Neuronal stem cell (in vitro differentiated cells): ENCODE results near the gene PPP4R2.

Experiments
- DNase-seq: peaks from one replicate; pipeline ENCODE4 v3.0.0-alpha.2; 2013; ENCODE audit warnings: low spot score
- H2AFZ ChIP-seq: one replicate; pipeline ENCODE4 v1.6.1; 2013; ENCODE audit warnings: mild to moderate bottlenecking, low read length, inconsistent platforms
- H2AK5ac ChIP-seq: 2 replicates; pipeline ENCODE4 v1.6.1; 2013; ENCODE audit warnings: low read depth, mild to moderate bottlenecking, inconsistent platforms, low read length, moderate library complexity, mixed read lengths
- H2BK120ac ChIP-seq: 2 replicates; pipeline ENCODE4 v1.6.1; 2013; ENCODE audit warnings: low read depth, mild to moderate bottlenecking, inconsistent platforms, low read length, moderate library complexity, mixed read lengths
- H2BK12ac ChIP-seq: one replicate; pipeline ENCODE4 v1.6.1; 2013; ENCODE audit warnings: low read length, inconsistent platforms
- H2BK15ac ChIP-seq: 2 replicates; pipeline ENCODE4 v1.6.1; 2013; ENCODE audit warnings: mild to moderate bottlenecking, low read length, inconsistent platforms, mixed read lengths
- H2BK5ac ChIP-seq: one replicate; pipeline ENCODE4 v1.6.1; 2013; ENCODE audit warnings: inconsistent platforms, mild to moderate bottlenecking, low read length, moderate library complexity
- H3K14ac ChIP-seq: one replicate; pipeline ENCODE4 v1.6.1; 2013; ENCODE audit warnings: low read length, inconsistent platforms
- H3K18ac ChIP-seq: 2 replicates; pipeline ENCODE4 v1.6.1; 2013; ENCODE audit warnings: low read length, inconsistent platforms
- H3K23ac ChIP-seq: 2 replicates; pipeline ENCODE4 v1.6.1; 2013; ENCODE audit warnings: low read depth, mild to moderate bottlenecking, mixed read lengths, low read length, inconsistent platforms; ENCODE audit not compliant: poor library complexity
- H3K27ac ChIP-seq: replicated peaks from 3 replicates; pipeline ENCODE4 v1.5.1; 2013; ENCODE audit warnings: low read length, inconsistent platforms
- H3K27me3 ChIP-seq, 3 experiments: 2 replicates each; pipeline ENCODE4 v1.6.1; 2013; ENCODE audit warnings: low read length in 3 of 3, mild to moderate bottlenecking in 2 of 3, inconsistent platforms in 1 of 3, low read depth in 1 of 3, mixed read lengths in 1 of 3, moderate library complexity in 1 of 3; ENCODE audit not compliant: control insufficient read depth in 3 of 3, insufficient read depth in 3 of 3
- H3K36me3 ChIP-seq, 2 donors: replicated peaks in 1 of 2; 2 replicates each; pipeline ENCODE4 v1.6.1; 2013; ENCODE audit warnings: low read length in 2 of 2; ENCODE audit not compliant: control insufficient read depth in 2 of 2, insufficient read depth in 2 of 2
- H3K4ac ChIP-seq: 2 replicates; pipeline ENCODE4 v1.6.1; 2013; ENCODE audit warnings: inconsistent platforms, mild to moderate bottlenecking, low read length, moderate library complexity
- H3K4me1 ChIP-seq, 2 donors: 1 replicate in 1 of 2; 2 replicates in 1 of 2; pipeline ENCODE4 v1.6.1; 2013; ENCODE audit warnings: low read length in 2 of 2, low read depth in 1 of 2; ENCODE audit not compliant: control insufficient read depth in 2 of 2, insufficient read depth in 1 of 2
- H3K4me2 ChIP-seq: one replicate; pipeline ENCODE4 v1.6.1; 2013; ENCODE audit warnings: mild to moderate bottlenecking, low read length, inconsistent platforms; ENCODE audit not compliant: insufficient read depth, poor library complexity, severe bottlenecking
- H3K4me3 ChIP-seq, 2 donors: 2 replicates each; pipeline ENCODE4 v1.5.1; 2013; ENCODE audit warnings: low read length in 2 of 2, mild to moderate bottlenecking in 2 of 2, inconsistent platforms in 1 of 2, moderate library complexity in 1 of 2
- H3K79me1 ChIP-seq: one replicate; pipeline ENCODE4 v1.6.1; 2013; ENCODE audit warnings: low read depth, mild to moderate bottlenecking, inconsistent platforms, low read length, moderate library complexity
- H3K9ac ChIP-seq: one replicate; pipeline ENCODE4 v1.6.1; 2013; ENCODE audit warnings: mild to moderate bottlenecking, low read depth, low read length, inconsistent platforms; ENCODE audit not compliant: poor library complexity
- H3K9me3 ChIP-seq, 2 donors: replicated peaks in 1 of 2; 2 replicates each; pipeline versions ENCODE3 to v1.6.1; 2013; ENCODE audit warnings: low read length in 2 of 2, mild to moderate bottlenecking in 2 of 2, inconsistent platforms in 1 of 2, low read depth in 1 of 2, mixed read lengths in 1 of 2, moderate library complexity in 1 of 2; ENCODE audit not compliant: control insufficient read depth in 2 of 2, insufficient read depth in 1 of 2
- H4K8ac ChIP-seq: one replicate; pipeline ENCODE4 v1.6.1; 2013; ENCODE audit warnings: low read depth, mild to moderate bottlenecking, inconsistent platforms, low read length, moderate library complexity
- H4K91ac ChIP-seq: one replicate; pipeline ENCODE4 v1.6.1; 2013; ENCODE audit warnings: low read length, low read depth, mild to moderate bottlenecking, inconsistent platforms; ENCODE audit not compliant: poor library complexity
- WGBS, 2 donors: extraction: QIAGEN DNeasy Blood & Tissue Kit; methylation state at CpG; one replicate each; pipeline ENCODE4 v1.1.7; 2013; ENCODE audit warnings: missing lambda C conversion rate in 2 of 2, mixed read lengths in 1 of 2; ENCODE audit not compliant: insufficient read length in 2 of 2, insufficient replicate concordance in 1 of 2; ENCODE audit errors: extremely low coverage in 2 of 2; 5-methylcytosine and 5-hydroxymethylcytosine counted together

Gene PPP4R2

GRCh38 chr3:73021301-73021835 lies 24.8 kb downstream of the PPP4R2 start:
- Histone ChIP-seq H2BK15ac (no peak overlapping the region), H3K9ac (no peak overlapping the region), H4K91ac (no peak overlapping the region), H3K4me2 (no peak overlapping the region), H2AK5ac (no peak overlapping the region), H2BK12ac (no peak overlapping the region), H3K27me3 (no peaks in the 10 kb centered on the region), H2BK5ac (no peak overlapping the region), H3K4me1 (peaks cover 3% of the 10 kb centered on the region in 2 donors), H3K36me3 (peaks cover 0 to 40% of the 10 kb centered on the region in 2 donors), H3K9me3 (no peaks in the 10 kb centered on the region), H2BK120ac (no peak overlapping the region), H3K23ac (no peak overlapping the region), H3K4ac (no peak overlapping the region), H2AFZ (no peak overlapping the region), H3K79me1 (no peaks in the 10 kb centered on the region), H4K8ac (no peak overlapping the region), H3K18ac (no peak overlapping the region), H3K4me3 (no peak overlapping the region), H3K27ac (no peak overlapping the region), H3K14ac (no peak overlapping the region)
- DNase-seq: no peak
- no CpG with 5 or more reads among the region's 4 CpGs for WGBS, 2 donors

DNA sequence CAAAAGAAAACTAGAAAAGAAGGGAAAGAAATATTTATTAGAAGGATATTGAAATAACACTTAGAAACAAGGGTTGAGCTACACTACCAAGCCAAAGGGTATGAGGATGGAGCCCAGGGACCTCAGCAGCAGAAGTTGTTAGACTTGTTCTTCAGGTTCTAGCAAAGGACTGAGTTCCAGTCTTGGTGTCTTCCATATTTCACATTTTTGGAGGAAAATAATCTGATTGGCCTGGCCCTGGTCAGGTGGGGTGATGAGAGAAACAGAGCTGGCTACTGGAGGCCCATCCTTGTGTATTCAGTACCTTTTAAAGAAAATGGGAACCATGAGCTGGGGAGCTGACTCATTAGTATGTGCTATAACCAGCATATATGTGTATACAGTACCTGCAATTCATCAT lies 28.2 kb downstream of the PPP4R2 start:
- no peaks in the 10 kb centered on the region for H3K27me3 ChIP-seq
- no peak for DNase-seq

DNA sequence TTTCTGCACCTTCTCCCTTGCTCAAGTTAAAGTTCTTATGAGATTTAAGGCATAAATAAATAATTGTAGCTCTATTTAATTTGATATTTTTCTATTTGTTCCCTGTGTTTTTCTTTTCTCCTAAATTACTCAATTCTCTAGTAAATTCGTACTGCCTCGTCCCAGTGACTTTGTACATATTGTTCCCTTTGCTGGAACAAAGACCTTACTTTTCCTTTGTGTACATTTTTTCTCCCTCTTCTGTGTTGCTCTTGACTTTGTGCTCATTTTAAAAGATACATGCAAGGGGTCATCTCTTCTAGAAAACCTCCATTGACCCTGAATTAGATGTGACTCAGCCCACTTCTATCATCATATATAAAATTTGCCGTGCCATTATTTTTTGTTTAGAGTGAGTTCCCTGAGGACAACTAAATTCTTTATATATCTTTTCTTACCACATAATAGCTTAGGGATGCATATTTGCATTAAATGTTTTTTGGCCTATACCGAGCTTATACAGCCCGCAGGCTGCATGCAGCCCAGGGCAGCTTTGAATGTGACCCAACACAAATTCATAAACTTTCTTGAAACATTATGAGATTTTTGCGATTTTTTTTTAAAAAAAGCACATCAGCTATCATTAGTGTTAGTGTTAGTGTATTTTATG lies 29.6 kb downstream of the PPP4R2 start:
- Histone ChIP-seq H2AK5ac (no peak overlapping the region), H3K4me1 (peaks cover 3% of the 10 kb centered on the region in 2 donors), H2BK15ac (no peak overlapping the region), H3K79me1 (peaks cover 5% of the 10 kb centered on the region), H3K27ac (no peak overlapping the region), H3K14ac (no peak overlapping the region), H2BK120ac (no peak overlapping the region), H3K4ac (no peak overlapping the region), H3K4me2 (no peak overlapping the region), H4K8ac (no peak overlapping the region), H4K91ac (no peak overlapping the region), H3K23ac (no peak overlapping the region), H3K9me3 (peaks cover 0 to 6% of the 10 kb centered on the region in 2 donors), H2AFZ (no peak overlapping the region), H3K18ac (no peak overlapping the region), H3K27me3 (no peaks in the 10 kb centered on the region), H2BK5ac (no peak overlapping the region), H3K36me3 (peaks cover 0 to 26% of the 10 kb centered on the region in 2 donors), H3K4me3 (no peak overlapping the region), H2BK12ac (no peak overlapping the region), H3K9ac (no peak overlapping the region)
- no CpG with 5 or more reads among the region's 6 CpGs for WGBS, 2 donors
- DNase-seq: no peak

More for the DNA sequence above, 28.2 kb downstream of the PPP4R2 start:
- Histone ChIP-seq H3K9me3 (peaks cover 0 to 6% of the 10 kb centered on the region in 2 donors), H3K14ac (no peak overlapping the region), H3K4me1 (peaks cover 3% of the 10 kb centered on the region in 2 donors), H3K4me2 (no peak overlapping the region), H3K27ac (no peak overlapping the region), H2BK15ac (no peak overlapping the region), H3K18ac (no peak overlapping the region), H4K91ac (no peak overlapping the region), H4K8ac (no peak overlapping the region), H3K4me3 (no peak overlapping the region), H2BK12ac (no peak overlapping the region), H2AK5ac (no peak overlapping the region), H3K23ac (no peak overlapping the region), H3K9ac (no peak overlapping the region), H2BK5ac (no peak overlapping the region), H3K79me1 (peaks cover 5% of the 10 kb centered on the region), H2AFZ (no peak overlapping the region), H3K4ac (no peak overlapping the region), H3K36me3 (peaks cover 0 to 35% of the 10 kb centered on the region in 2 donors), H2BK120ac (no peak overlapping the region)

- H2BK12ac ChIP-seq: no peak overlapping the region
- H4K8ac ChIP-seq: no peak overlapping the region
- no peak overlapping the region for H3K27ac ChIP-seq
- H3K4me2 ChIP-seq: no peak overlapping the region
- no peak overlapping the region for H3K18ac ChIP-seq
- H3K9ac ChIP-seq: no peak overlapping the region
- H3K4ac ChIP-seq: no peak overlapping the region
- WGBS, 2 donors: no CpG with 5 or more reads among the region's 2 CpGs
- no peak overlapping the region for H2BK120ac ChIP-seq
- H2BK5ac ChIP-seq: no peak overlapping the region
- no peak for DNase-seq
- peaks cover 5% of the 10 kb centered on the region for H3K79me1 ChIP-seq
- no peak overlapping the region for H2AFZ ChIP-seq
- H3K27me3 ChIP-seq: no peaks in the 10 kb centered on the region
- peaks cover 0 to 30% of the 10 kb centered on the region in 2 donors for H3K36me3 ChIP-seq
- no peak overlapping the region for H3K14ac ChIP-seq
- peaks cover 0 to 6% of the 10 kb centered on the region in 2 donors for H3K9me3 ChIP-seq
- no peak overlapping the region for H2BK15ac ChIP-seq
- H4K91ac ChIP-seq: no peak overlapping the region
- H3K23ac ChIP-seq: no peak overlapping the region
- peaks cover 3% of the 10 kb centered on the region in 2 donors for H3K4me1 ChIP-seq
- H2AK5ac ChIP-seq: no peak overlapping the region
- H3K4me3 ChIP-seq: no peak overlapping the region
These were observed 30.1 kb downstream of the PPP4R2 start for GRCh38 chr3:73026760-73027113.
